GM21528 (cell line): ENCODE data around the gene POLR3B.
"Not testable (repeated sequence)": the region's sequence is repeated elsewhere in the genome, so short reads cannot be mapped to it uniquely, and the experiment has no call there.

Source experiments
- ATAC-seq: cut with Tn5 transposase; IDR thresholded peaks from one replicate; pipeline ENCODE4 v1.9.1; 2021; ENCODE audit warnings: mild to moderate bottlenecking, moderate library complexity; ENCODE audit not compliant: unreplicated experiment, low FRiP score

Gene POLR3B

DNA sequence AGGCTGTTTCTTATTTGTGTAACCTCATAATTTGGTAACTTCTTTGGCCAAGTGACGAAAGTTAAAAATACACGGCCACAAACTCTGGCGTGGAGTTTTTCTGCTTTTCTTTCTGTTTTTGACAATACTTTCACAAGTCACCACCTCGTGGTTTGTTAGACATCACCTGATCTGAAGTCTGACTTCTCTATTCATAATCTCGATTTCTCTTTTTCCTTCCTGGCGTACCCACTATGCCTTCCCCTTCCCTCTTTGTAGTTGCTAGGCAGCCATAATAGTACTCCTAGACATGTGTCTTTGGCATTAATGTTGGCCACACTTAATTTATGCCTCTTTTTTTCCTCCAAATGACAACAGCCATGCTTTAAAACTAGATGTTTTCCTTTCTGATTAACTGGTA, 97.6 kb downstream of the POLR3B start:
- peak; percentile 54 for ATAC-seq

DNA sequence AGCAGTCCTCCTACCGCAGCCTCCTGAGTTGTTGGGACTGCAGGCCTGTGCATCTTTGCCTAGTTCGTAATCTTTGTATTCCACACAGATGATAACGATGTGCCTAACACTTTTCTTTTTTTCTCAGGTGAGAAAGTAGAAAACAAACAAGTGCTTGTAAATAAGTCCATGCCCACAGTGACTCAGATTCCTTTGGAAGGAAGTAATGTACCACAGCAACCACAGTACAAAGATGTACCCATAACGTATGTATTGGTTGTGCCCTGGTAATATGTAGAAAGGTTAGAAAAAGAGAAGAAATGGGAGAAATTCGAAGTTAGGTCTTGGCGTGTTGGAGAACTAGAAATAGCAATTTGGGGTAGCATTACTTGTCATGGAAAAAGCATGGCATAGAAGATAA, 101.6 kb downstream of the POLR3B start:
- no peak for ATAC-seq

DNA sequence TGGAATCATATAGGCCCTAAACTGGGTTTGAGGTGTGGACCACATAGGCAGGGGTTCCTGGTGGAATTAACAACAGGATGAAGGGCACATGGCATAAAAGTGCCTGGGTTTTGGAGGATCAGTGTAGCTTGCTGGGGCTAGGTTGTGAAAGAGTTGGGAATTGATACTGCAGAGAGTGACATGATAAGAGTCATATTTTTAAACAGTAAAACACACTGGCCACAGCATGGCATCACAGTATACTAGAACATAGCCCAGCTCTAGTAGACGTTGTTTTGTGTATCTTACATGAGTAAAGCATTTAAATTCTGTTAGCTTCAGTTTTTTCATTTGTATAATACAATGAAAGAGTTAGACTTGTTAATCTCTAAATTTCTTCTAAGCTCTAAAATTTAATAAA, 102.0 kb downstream of the POLR3B start:
- no peak for ATAC-seq

- ATAC-seq: no peak
Observed at GRCh38 chr12:106461730-106462129, 104.2 kb downstream of the POLR3B start.

DNA sequence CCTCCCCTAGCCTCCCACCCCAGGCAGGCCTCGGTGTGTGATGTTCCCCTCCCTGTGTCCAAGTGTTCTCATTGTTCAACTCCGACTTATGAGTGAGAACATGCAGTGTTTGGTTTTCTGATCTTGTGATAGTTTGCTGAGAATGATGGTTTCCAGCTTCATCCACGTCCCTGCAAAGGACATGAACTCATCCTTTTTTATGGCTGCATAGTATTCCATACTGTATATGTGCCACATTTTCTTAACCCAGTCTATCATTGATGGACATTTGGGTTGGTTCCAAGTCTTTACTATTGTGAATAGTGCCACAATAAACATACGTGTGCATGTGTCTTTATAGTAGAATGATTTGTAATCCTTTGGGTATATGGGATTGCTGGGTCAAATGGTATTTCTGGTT, 108.1 kb downstream of the POLR3B start:
- not testable (repeated sequence) for ATAC-seq

DNA sequence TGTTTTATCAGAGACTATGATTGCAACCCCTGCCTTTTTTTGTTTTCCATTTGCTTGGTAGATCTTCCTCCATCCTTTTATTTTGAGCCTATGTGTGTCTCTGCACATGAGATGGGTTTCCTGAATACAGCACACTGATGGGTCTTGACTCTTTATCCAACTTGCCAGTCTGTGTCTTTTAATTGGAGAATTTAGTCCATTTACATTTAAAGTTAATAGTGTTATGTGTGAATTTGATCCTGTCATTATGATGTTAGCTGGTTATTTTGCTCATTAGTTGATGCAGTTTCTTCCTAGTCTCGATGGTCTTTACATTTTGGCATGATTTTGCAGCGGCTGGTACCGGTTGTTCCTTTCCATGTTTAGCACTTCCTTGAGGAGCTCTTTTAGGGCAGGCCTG, 118.1 kb downstream of the POLR3B start:
- not testable (repeated sequence) for ATAC-seq

GRCh38 chr12:106477627-106478026, 120.1 kb downstream of the POLR3B start:
- ATAC-seq: not testable (repeated sequence)

DNA sequence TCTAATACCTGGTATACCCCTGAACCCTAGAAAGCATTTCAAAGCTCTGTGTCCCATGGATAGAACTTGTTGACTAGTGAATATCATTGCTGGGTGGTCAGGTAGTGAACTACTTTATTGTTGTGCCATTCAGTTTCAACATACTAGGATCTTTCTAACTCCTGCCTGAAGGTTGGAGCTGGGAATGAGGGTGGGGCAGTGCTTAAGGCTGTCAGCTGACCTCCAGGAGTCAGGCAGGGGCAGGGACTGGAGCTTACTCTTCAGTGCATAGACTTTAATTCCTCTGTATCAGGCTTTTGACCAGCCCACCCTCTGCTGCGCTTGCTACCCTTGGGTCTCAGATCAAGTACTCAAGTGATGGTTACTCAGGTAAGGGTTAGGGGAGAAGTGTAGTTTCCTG, 122.7 kb downstream of the POLR3B start:
- ATAC-seq: no peak

DNA sequence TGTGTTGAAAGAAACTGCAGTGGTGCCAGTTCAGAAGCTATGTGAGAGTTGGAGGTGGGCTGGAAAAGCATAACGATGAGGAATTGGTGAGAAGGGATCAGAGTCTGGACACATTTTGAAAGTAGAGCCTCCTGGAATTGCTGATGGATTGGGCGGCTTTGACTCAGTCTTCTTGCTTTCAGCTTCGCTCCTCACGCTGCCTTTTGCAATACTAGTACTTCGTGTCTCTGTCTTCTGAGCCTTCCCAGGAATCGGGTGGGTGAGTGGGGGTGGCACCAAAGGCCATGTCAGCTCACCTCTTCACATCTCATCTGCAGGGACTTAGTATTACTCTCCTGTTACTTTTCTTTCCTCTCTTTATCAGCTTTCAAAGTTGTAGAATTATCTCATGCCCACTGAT, 123.7 kb downstream of the POLR3B start:
- ATAC-seq: no peak

GRCh38 chr12:106487664-106488063, 130.1 kb downstream of the POLR3B start:
- ATAC-seq: no peak

DNA sequence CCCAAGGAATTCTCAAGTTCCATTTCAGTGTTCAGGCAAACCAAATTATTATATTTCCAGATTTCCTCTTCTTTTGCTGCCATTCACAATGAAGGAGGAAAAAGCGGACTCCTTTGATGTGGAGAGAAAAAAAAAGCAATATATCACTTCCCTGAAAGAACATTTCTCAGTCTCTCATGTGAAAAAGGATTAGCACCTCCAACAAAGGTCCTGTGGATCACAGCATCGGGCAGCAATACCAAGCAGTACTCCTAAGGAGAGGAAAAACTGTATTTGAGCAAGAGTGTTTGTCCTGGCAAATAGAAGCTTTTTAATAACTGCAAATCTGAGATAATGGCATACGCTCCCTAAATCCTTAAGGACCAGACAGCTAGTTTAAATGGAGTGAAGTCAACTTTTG, 131.3 kb downstream of the POLR3B start:
- ATAC-seq: no peak

- no peak for ATAC-seq
Observed at GRCh38 chr12:106490264-106490663, 132.7 kb downstream of the POLR3B start.

GRCh38 chr12:106492857-106493256, 135.3 kb downstream of the POLR3B start:
- no peak for ATAC-seq

- ATAC-seq: no peak
Observed at GRCh38 chr12:106493531-106493930, 136.0 kb downstream of the POLR3B start.

- no peak for ATAC-seq
Observed at GRCh38 chr12:106495354-106495965, 137.9 kb downstream of the POLR3B start.

- no peak for ATAC-seq
Observed at GRCh38 chr12:106498056-106498455, 140.5 kb downstream of the POLR3B start.

DNA sequence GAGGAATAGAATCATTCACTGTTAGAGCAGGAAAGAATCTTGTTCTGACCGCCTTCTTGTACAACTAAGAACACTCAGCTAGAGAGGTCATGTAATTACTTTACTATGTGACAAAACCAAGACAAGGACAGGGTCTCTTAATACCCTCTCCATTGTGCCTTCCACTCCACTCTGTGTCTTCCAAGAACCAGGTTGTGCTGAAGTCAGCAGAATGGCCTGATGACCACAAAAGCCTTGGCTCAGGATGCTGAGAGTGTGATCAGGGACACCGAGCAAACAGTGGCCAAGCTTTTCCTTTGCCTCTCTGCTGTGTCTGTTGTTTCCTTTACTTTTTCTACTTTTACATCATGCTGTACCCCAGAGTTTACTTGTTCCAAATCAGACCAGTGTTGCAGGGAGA, 142.1 kb downstream of the POLR3B start:
- ATAC-seq: no peak

GRCh38 chr12:106506691-106507090, 149.1 kb downstream of the POLR3B start:
- no peak for ATAC-seq

GRCh38 chr12:106508966-106509365, 151.4 kb downstream of the POLR3B start:
- ATAC-seq: no peak

DNA sequence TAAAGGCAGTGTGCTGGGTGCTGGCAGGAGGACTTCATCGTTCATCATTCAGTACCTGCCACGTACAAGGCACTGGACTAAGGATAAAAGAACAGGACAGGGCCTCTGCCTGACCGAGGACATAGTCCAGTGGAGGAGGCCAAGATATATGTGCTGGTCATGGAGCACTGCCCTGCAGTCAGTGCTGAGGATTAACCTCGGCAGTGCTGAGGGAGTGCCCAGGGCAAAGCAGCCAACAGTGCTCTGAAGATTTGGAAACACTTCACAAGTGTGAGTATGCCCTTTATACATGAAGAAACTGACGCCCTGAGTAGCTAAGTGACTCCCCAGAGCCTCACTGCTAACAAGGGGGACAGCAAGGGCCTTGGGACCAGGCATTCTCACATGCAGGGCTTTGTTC, 153.8 kb downstream of the POLR3B start:
- ATAC-seq: no peak

GRCh38 chr12:106517314-106517713, 159.8 kb downstream of the POLR3B start:
- no peak for ATAC-seq

GRCh38 chr12:106519607-106520021, 162.1 kb downstream of the POLR3B start:
- no peak for ATAC-seq

GRCh38 chr12:106521901-106522300, 164.4 kb downstream of the POLR3B start:
- no peak for ATAC-seq
